Measurements from ENCODE around the gene CDYL2.

- TF ChIP-seq, protein P1, sequence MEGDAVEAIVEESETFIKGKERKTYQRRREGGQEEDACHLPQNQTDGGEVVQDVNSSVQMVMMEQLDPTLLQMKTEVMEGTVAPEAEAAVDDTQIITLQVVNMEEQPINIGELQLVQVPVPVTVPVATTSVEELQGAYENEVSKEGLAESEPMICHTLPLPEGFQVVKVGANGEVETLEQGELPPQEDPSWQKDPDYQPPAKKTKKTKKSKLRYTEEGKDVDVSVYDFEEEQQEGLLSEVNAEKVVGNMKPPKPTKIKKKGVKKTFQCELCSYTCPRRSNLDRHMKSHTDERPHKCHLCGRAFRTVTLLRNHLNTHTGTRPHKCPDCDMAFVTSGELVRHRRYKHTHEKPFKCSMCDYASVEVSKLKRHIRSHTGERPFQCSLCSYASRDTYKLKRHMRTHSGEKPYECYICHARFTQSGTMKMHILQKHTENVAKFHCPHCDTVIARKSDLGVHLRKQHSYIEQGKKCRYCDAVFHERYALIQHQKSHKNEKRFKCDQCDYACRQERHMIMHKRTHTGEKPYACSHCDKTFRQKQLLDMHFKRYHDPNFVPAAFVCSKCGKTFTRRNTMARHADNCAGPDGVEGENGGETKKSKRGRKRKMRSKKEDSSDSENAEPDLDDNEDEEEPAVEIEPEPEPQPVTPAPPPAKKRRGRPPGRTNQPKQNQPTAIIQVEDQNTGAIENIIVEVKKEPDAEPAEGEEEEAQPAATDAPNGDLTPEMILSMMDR (conservative IDR thresholded peaks at IDR 0.05) = no peak
- no peak for TF ChIP-seq ZFX (IDR thresholded peaks at IDR 0.05)
Measured at GRCh38 chr16:80667251-80667560, 137.2 kb downstream of the CDYL2 start.

Measured in C4-2B (cell line).